H9 (cell line): ENCODE data around the gene SMAD3. TPM values are rescaled to one million over a fixed set of nuclear protein-coding genes. Genes with fewer than 3 reads are reported as not detected.
A peak's percentile ranks its signal among the peaks of the same experiment; 100 is the strongest.

Experiments used
- DNase-seq: peaks from one replicate; pipeline ENCODE4 v3.0.0-alpha.2; 2017
- H2AFZ ChIP-seq: one replicate; pipeline ENCODE4 v1.6.1; 2013; ENCODE audit warnings: mild to moderate bottlenecking, low read length, control low read depth, moderate library complexity
- H2AK5ac ChIP-seq: 2 replicates; pipeline ENCODE4 v1.6.1; 2013; ENCODE audit warnings: low read length, control low read depth, mixed read lengths; ENCODE audit not compliant: insufficient read length
- H2BK120ac ChIP-seq: one replicate; pipeline ENCODE4 v1.6.1; 2013; ENCODE audit warnings: low read depth, mild to moderate bottlenecking, low read length, control low read depth, inconsistent platforms; ENCODE audit not compliant: poor library complexity, severe bottlenecking
- H2BK12ac ChIP-seq: 2 replicates; pipeline ENCODE4 v1.6.1; 2013; ENCODE audit warnings: low read length, control low read depth, mixed read lengths, low read depth; ENCODE audit not compliant: insufficient read length
- H2BK15ac ChIP-seq: 2 replicates; pipeline ENCODE4 v1.6.1; 2013; ENCODE audit warnings: low read depth, low read length, control low read depth
- H2BK20ac ChIP-seq: one replicate; pipeline ENCODE4 v1.6.1; 2013; ENCODE audit warnings: low read depth, mild to moderate bottlenecking, low read length, control low read depth, inconsistent platforms; ENCODE audit not compliant: poor library complexity, severe bottlenecking
- H2BK5ac ChIP-seq: 2 replicates; pipeline ENCODE4 v1.6.1; 2013; ENCODE audit warnings: low read length, control low read depth, mixed read lengths; ENCODE audit not compliant: insufficient read length
- H3K14ac ChIP-seq: 2 replicates; pipeline ENCODE4 v1.6.1; 2013; ENCODE audit warnings: low read length, control low read depth; ENCODE audit not compliant: insufficient read depth
- H3K18ac ChIP-seq: 2 replicates; pipeline ENCODE4 v1.6.1; 2013; ENCODE audit warnings: low read depth, mild to moderate bottlenecking, mixed read lengths, low read length, control low read depth; ENCODE audit not compliant: insufficient read length
- H3K23ac ChIP-seq: 2 replicates; pipeline ENCODE4 v1.6.1; 2013; ENCODE audit warnings: low read length, control low read depth, mixed read lengths, low read depth; ENCODE audit not compliant: insufficient read length
- H3K23me2 ChIP-seq: 2 replicates; pipeline ENCODE4 v1.6.1; 2013; ENCODE audit warnings: low read depth, mild to moderate bottlenecking, mixed read lengths, low read length, control low read depth; ENCODE audit not compliant: insufficient read length, poor library complexity, severe bottlenecking
- H3K27ac ChIP-seq: 2 replicates; pipeline ENCODE4 v1.5.1; 2013; ENCODE audit warnings: low read length, control low read depth, mixed read lengths, low read depth; ENCODE audit not compliant: insufficient read length
- H3K27me3 ChIP-seq: 2 replicates; pipeline ENCODE4 v1.6.1; 2013; ENCODE audit warnings: low read length, control low read depth, inconsistent platforms; ENCODE audit not compliant: insufficient read depth
- H3K4ac ChIP-seq: 2 replicates; pipeline ENCODE4 v1.6.1; 2013; ENCODE audit warnings: low read depth, mild to moderate bottlenecking, control low read depth, inconsistent platforms, low read length, moderate library complexity
- H3K4me1 ChIP-seq: 2 replicates; pipeline ENCODE4 v1.6.1; 2013; ENCODE audit warnings: low read length, control low read depth, inconsistent platforms; ENCODE audit not compliant: insufficient read depth
- H3K4me2 ChIP-seq: 2 replicates; pipeline ENCODE4 v1.6.1; 2013; ENCODE audit warnings: low read length, control low read depth, mixed read lengths; ENCODE audit not compliant: insufficient read length, insufficient read depth
- H3K56ac ChIP-seq: 2 replicates; pipeline ENCODE4 v1.6.1; 2013; ENCODE audit warnings: low read depth, mild to moderate bottlenecking, mixed read lengths, low read length, control low read depth; ENCODE audit not compliant: insufficient read length
- H3K79me1 ChIP-seq: 2 replicates; pipeline ENCODE4 v1.6.1; 2013; ENCODE audit warnings: low read depth, mild to moderate bottlenecking, moderate library complexity, low read length, control low read depth, inconsistent platforms; ENCODE audit not compliant: insufficient read depth, poor library complexity, severe bottlenecking
- H3K79me2 ChIP-seq: 2 replicates; pipeline ENCODE4 v1.6.1; 2013; ENCODE audit warnings: low read length, control low read depth, inconsistent platforms; ENCODE audit not compliant: insufficient read depth
- H3K9ac ChIP-seq: 2 replicates; pipeline ENCODE4 v1.6.1; 2013; ENCODE audit warnings: low read length, control low read depth, mixed read lengths; ENCODE audit not compliant: insufficient read length; ENCODE audit errors: extremely low read depth
- H3K9me3 ChIP-seq: one replicate; pipeline ENCODE4 v1.6.1; 2013; ENCODE audit warnings: low read depth, low read length, inconsistent platforms; ENCODE audit not compliant: control insufficient read depth
- H3T11ph ChIP-seq: one replicate; pipeline ENCODE4 v1.6.1; 2013; ENCODE audit warnings: mild to moderate bottlenecking, low read length, control low read depth, inconsistent platforms
- H4K20me1 ChIP-seq: one replicate; pipeline ENCODE4 v1.6.1; 2013; ENCODE audit not compliant: control insufficient read depth, insufficient read length, insufficient read depth
- H4K5ac ChIP-seq: 2 replicates; pipeline ENCODE4 v1.6.1; 2013; ENCODE audit warnings: low read depth, mild to moderate bottlenecking, mixed read lengths, low read length, control low read depth; ENCODE audit not compliant: insufficient read length
- H4K8ac ChIP-seq: replicated peaks from 2 replicates; pipeline ENCODE4 v1.6.1; 2013; ENCODE audit warnings: low read length, control low read depth, mixed read lengths, low read depth; ENCODE audit not compliant: insufficient read length
- H4K91ac ChIP-seq: 2 replicates; pipeline ENCODE4 v1.6.1; 2013; ENCODE audit warnings: low read depth, mild to moderate bottlenecking, moderate library complexity, mixed read lengths, low read length, control low read depth; ENCODE audit not compliant: insufficient read length
- H3K27ac Mint-ChIP-seq, 3 experiments: 2 replicates in 2 of 3; 3 replicates in 1 of 3; pipeline ENCODE4 v1.8.0; 2020 to 2021; ENCODE audit warnings: mixed read lengths in 3 of 3, mild to moderate bottlenecking in 1 of 3, moderate library complexity in 1 of 3
- H3K27me3 Mint-ChIP-seq: 2 replicates; pipeline ENCODE4 v1.8.0; 2021; ENCODE audit warnings: low read depth, mild to moderate bottlenecking, moderate library complexity, mixed read lengths
- H3K36me3 Mint-ChIP-seq, 3 experiments: 2 replicates in 2 of 3; 3 replicates in 1 of 3; pipeline ENCODE4 v1.8.0; 2020 to 2021; ENCODE audit warnings: low read depth in 3 of 3, mixed read lengths in 3 of 3; ENCODE audit not compliant: insufficient read depth in 1 of 3
- H3K4me1 Mint-ChIP-seq, 2 experiments: 2 replicates each; pipeline ENCODE4 v1.8.0; 2020; ENCODE audit warnings: mixed read lengths in 2 of 2
- H3K4me3 Mint-ChIP-seq, 2 experiments: 2 replicates in 1 of 2; 3 replicates in 1 of 2; pipeline ENCODE4 v1.8.0; 2020 to 2021; ENCODE audit warnings: mild to moderate bottlenecking in 2 of 2, mixed read lengths in 2 of 2, moderate library complexity in 1 of 2
- H3K9me3 Mint-ChIP-seq, 2 experiments: 2 replicates in 1 of 2; 3 replicates in 1 of 2; pipeline ENCODE4 v1.8.0; 2020; ENCODE audit warnings: mild to moderate bottlenecking in 2 of 2, mixed read lengths in 2 of 2, moderate library complexity in 1 of 2
- CTCF ChIP-seq: fragments of 200-600 bp; sonication (generic); conservative IDR thresholded peaks from 3 replicates; pipeline ENCODE4 v1.8.0; 2021; ENCODE audit warnings: antibody characterized with exemption, mild to moderate bottlenecking
- WGBS: extraction: QIAGEN DNeasy Blood & Tissue Kit; methylation state at CpG from one replicate; pipeline ENCODE4 v1.1.7; 2013; ENCODE audit warnings: missing lambda C conversion rate, low lambda C conversion rate, mixed read lengths; ENCODE audit not compliant: insufficient read length; ENCODE audit errors: extremely low coverage; 5-methylcytosine and 5-hydroxymethylcytosine counted together
- total RNA-seq: library from RNA; stranded (reverse); gene quantifications from 2 replicates; pipeline ENCODE4 v1.2.1, GENCODE V29; 2021

Gene SMAD3
- total RNA-seq, 1 experiment from 2014 or later = 26.7 TPM

GRCh38 chr15:67086637-67086914 lies 21.2 kb downstream of the SMAD3 start:
- Histone ChIP-seq H3K56ac (no peak overlapping the region), H3K14ac (no peak overlapping the region), H3T11ph (no peak overlapping the region), H4K20me1 (no peaks in the 10 kb centered on the region), H2AFZ (no peak overlapping the region), H2BK15ac (no peak overlapping the region), H3K9me3 (no peaks in the 10 kb centered on the region), H3K18ac (no peak overlapping the region), H4K91ac (no peak overlapping the region), H4K8ac (no peak overlapping the region), H2BK12ac (no peak overlapping the region), H3K79me1 (no peaks in the 10 kb centered on the region), H2AK5ac (no peak overlapping the region), H3K4me2 (no peak overlapping the region), H2BK120ac (no peak overlapping the region), H2BK20ac (no peak overlapping the region), H3K27ac (no peak overlapping the region), H3K23me2 (no peaks in the 10 kb centered on the region), H3K9ac (no peak overlapping the region), H3K4ac (no peak overlapping the region), H3K23ac (no peak overlapping the region), H2BK5ac (no peak overlapping the region), H4K5ac (no peak overlapping the region), H3K27me3 (no peaks in the 10 kb centered on the region), H3K79me2 (no peaks in the 10 kb centered on the region; the same call in 1 of the 2 replicates), H3K4me1 (peaks cover 8% of the 10 kb centered on the region; the same call in 1 of the 2 replicates)
- 0 out of 7 replicates have a peak overlapping the region, but pooled peaks of 1 of the 3 experiments have one; percentile 50 for H3K27ac Mint-ChIP-seq
- no peak for DNase-seq
- no CpG with 5 or more reads among the region's 3 CpGs for WGBS
- no peaks in the 10 kb centered on the region for H3K27me3 Mint-ChIP-seq
- H3K4me3 Mint-ChIP-seq = no peak overlapping the region
- TF ChIP-seq CTCF = no peak
- H3K4me1 Mint-ChIP-seq = peaks cover 72 to 73% of the 10 kb centered on the region in 2 experiments
- H3K9me3 Mint-ChIP-seq = no peaks in the 10 kb centered on the region
- peaks cover 0 to 4% (median 2%) of the 10 kb centered on the region in 3 experiments; a peak in 4 of 7 replicates for H3K36me3 Mint-ChIP-seq
